Progenitor cell of endocrine pancreas (in vitro differentiated cells): ENCODE data around the gene CD44. TPM values are rescaled to one million over a fixed set of nuclear protein-coding genes. Genes with fewer than 3 reads are reported as not detected.

ENCODE experiments used
- DNase-seq: peaks from one replicate; pipeline ENCODE4 v3.0.0; 2021; ENCODE audit warnings: low spot score; ENCODE audit not compliant: unreplicated experiment
- H3K27ac Mint-ChIP-seq: 2 replicates; pipeline ENCODE4 v1.8.0; 2021; ENCODE audit warnings: mild to moderate bottlenecking, moderate library complexity, mixed read lengths
- H3K27me3 Mint-ChIP-seq: 2 replicates; pipeline ENCODE4 v1.8.0; 2021; ENCODE audit warnings: mixed read lengths
- H3K36me3 Mint-ChIP-seq: 2 replicates; pipeline ENCODE4 v1.8.0; 2022; ENCODE audit warnings: mixed read lengths; ENCODE audit not compliant: insufficient read depth
- H3K4me1 Mint-ChIP-seq: 2 replicates; pipeline ENCODE4 v1.8.0; 2021; ENCODE audit warnings: low read depth, mixed read lengths
- H3K4me3 Mint-ChIP-seq: 2 replicates; pipeline ENCODE4 v1.8.0; 2021; ENCODE audit warnings: low read depth, mild to moderate bottlenecking, moderate library complexity, mixed read lengths
- H3K9me3 Mint-ChIP-seq: 2 replicates; pipeline ENCODE4 v1.8.0; 2021; ENCODE audit warnings: low read depth, mixed read lengths
- total RNA-seq: library from RNA; stranded (reverse); gene quantifications from 2 replicates; pipeline ENCODE4 v1.2.1, GENCODE V29; 2021
- TF ChIP-seq, protein P1 (sequence below): fragments of 200-600 bp; sonication (generic); IDR thresholded peaks from one replicate; pipeline ENCODE4 v1.5.0; 2021; ENCODE audit warnings: antibody characterized with exemption, mild to moderate bottlenecking; ENCODE audit not compliant: unreplicated experiment

CD44 gene
- total RNA-seq, 1 donor from 2014 or later = 1.9 TPM

DNA sequence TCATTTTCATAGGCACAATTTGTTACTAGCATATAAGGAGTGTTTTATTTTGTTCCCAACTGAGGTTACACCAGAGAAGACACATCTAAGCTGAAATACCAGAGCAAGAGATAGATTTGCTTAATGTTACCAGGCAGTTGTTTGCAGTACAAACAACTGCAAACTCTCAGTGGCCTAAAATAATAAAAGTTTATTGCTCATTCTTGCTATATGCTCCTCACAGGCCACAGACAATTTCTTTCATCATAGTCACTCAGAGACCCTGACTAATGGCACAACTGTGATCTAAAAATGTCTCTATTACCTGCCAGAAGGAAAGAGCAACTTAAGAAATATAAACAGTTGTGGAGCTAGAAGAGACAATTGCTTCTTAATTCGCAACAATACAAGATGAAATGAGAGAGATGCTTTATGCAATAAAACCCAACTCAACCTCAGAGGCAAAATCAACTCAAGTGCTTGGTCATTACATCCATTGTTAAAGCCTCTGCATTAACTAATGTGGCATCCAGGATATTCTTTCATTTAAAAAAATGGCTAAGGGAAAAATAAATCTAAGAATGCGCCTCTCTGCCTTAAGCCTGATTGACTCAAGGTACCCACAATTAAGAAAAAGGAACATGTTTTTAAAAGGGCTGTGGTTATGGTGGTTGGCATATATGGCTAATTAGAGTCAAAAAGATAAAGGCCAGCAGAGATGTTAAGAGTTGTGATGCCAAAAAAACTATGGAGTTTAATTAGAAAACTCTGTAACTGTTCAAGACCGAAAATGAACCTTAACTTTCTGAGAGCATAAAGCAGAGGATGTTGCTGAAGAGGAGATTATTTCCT, 103.7 kb downstream of the CD44 start:
- DNase-seq = no peak
- H3K4me1 Mint-ChIP-seq = peaks cover 1% of the 10 kb centered on the region
- H3K4me3 Mint-ChIP-seq = no peak overlapping the region
- TF ChIP-seq, protein P1, sequence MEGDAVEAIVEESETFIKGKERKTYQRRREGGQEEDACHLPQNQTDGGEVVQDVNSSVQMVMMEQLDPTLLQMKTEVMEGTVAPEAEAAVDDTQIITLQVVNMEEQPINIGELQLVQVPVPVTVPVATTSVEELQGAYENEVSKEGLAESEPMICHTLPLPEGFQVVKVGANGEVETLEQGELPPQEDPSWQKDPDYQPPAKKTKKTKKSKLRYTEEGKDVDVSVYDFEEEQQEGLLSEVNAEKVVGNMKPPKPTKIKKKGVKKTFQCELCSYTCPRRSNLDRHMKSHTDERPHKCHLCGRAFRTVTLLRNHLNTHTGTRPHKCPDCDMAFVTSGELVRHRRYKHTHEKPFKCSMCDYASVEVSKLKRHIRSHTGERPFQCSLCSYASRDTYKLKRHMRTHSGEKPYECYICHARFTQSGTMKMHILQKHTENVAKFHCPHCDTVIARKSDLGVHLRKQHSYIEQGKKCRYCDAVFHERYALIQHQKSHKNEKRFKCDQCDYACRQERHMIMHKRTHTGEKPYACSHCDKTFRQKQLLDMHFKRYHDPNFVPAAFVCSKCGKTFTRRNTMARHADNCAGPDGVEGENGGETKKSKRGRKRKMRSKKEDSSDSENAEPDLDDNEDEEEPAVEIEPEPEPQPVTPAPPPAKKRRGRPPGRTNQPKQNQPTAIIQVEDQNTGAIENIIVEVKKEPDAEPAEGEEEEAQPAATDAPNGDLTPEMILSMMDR = no peak
- H3K9me3 Mint-ChIP-seq = no peaks in the 10 kb centered on the region
- no peaks in the 10 kb centered on the region for H3K36me3 Mint-ChIP-seq
- H3K27ac Mint-ChIP-seq = no peak overlapping the region
- peaks cover 7% of the 10 kb centered on the region for H3K27me3 Mint-ChIP-seq

DNA sequence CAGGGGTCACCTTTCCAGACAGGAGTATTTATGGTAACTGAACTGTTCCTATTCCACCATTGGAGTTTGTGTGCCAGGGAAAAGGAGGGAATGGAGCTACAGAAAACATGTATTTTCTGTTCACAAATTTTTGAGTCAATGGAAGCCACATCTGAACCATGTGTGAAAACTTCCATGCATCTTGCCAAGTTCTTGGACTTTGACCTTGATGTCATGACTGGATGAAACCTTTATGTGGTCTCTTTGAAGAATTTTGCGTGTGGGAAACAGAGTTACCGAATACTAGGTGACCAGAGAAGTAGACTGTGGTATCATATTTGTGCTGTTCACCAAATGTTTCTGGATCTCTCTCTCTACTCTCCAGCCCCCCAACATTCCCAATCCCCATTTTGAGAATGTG, 104.8 kb downstream of the CD44 start:
- no peak overlapping the region for H3K4me3 Mint-ChIP-seq
- H3K36me3 Mint-ChIP-seq = no peaks in the 10 kb centered on the region

GRCh38 chr11:35245056-35245455, 106.1 kb downstream of the CD44 start:
- Mint-ChIP-seq H3K4me3 (no peak overlapping the region), H3K27me3 (peaks cover 6% of the 10 kb centered on the region), H3K27ac (no peak overlapping the region), H3K36me3 (no peaks in the 10 kb centered on the region), H3K4me1 (no peaks in the 10 kb centered on the region), H3K9me3 (no peaks in the 10 kb centered on the region)
- TF ChIP-seq, protein P1 = no peak
- DNase-seq = no peak

More for the DNA sequence above, 104.8 kb downstream of the CD44 start:
- Mint-ChIP-seq H3K27ac (no peak overlapping the region), H3K4me1 (no peaks in the 10 kb centered on the region), H3K27me3 (peaks cover 7% of the 10 kb centered on the region), H3K9me3 (no peaks in the 10 kb centered on the region)
- DNase-seq = no peak
- TF ChIP-seq, protein P1 = no peak

- H3K9me3 Mint-ChIP-seq = no peaks in the 10 kb centered on the region
- no peaks in the 10 kb centered on the region for H3K4me1 Mint-ChIP-seq
- TF ChIP-seq, protein P1 = no peak
- peaks cover 4% of the 10 kb centered on the region for H3K27me3 Mint-ChIP-seq
- H3K27ac Mint-ChIP-seq = no peak overlapping the region
- no peak overlapping the region for H3K4me3 Mint-ChIP-seq
- no peak for DNase-seq
- H3K36me3 Mint-ChIP-seq = no peaks in the 10 kb centered on the region
Measured at GRCh38 chr11:35245786-35246185, 106.8 kb downstream of the CD44 start.

GRCh38 chr11:35246745-35247144, 107.8 kb downstream of the CD44 start:
- Mint-ChIP-seq H3K4me1 (no peaks in the 10 kb centered on the region), H3K27me3 (no peaks in the 10 kb centered on the region), H3K27ac (no peak overlapping the region), H3K4me3 (no peak overlapping the region), H3K9me3 (no peaks in the 10 kb centered on the region), H3K36me3 (no peaks in the 10 kb centered on the region)
- no peak for DNase-seq
- TF ChIP-seq, protein P1 = no peak
